CD4-positive, alpha-beta T cell treated with Interleukin-15 for 4 hours (primary cell): ENCODE results near the gene MTR.
A peak's percentile ranks its signal among the peaks of the same experiment; 100 is the strongest.

Source experiments
- DNase-seq: peaks from one replicate; pipeline ENCODE4 v3.0.0-alpha.2; 2020; ENCODE audit warnings: low spot score

MTR gene

GRCh38 chr1:236795035-236795756, at the start of gene MTR:
Gene MTR (plus strand): TSS chr1:236795292. CDS start chr1:236795704, 412 bp downstream.
- DNase-seq, result peak; percentile 98

- no peak for DNase-seq
Measured at GRCh38 chr1:236746785-236747184, 48.3 kb upstream of the MTR start.

GRCh38 chr1:236747311-236747985, 47.6 kb upstream of the MTR start:
- DNase-seq, result no peak

- no peak for DNase-seq
Measured at GRCh38 chr1:236748268-236748870, 46.7 kb upstream of the MTR start.

- DNase-seq, result no peak
Measured at GRCh38 chr1:236750928-236751327, 44.2 kb upstream of the MTR start.

GRCh38 chr1:236751385-236751784, 43.7 kb upstream of the MTR start:
- DNase-seq, result no peak

GRCh38 chr1:236751935-236752334, 43.2 kb upstream of the MTR start:
- no peak for DNase-seq

- no peak for DNase-seq
Measured at GRCh38 chr1:236753516-236753915, 41.6 kb upstream of the MTR start.

GRCh38 chr1:236753964-236754363, 41.1 kb upstream of the MTR start:
- DNase-seq, result no peak

- no peak for DNase-seq
Measured at GRCh38 chr1:236754525-236755210, 40.4 kb upstream of the MTR start.

- DNase-seq, result no peak
Measured at GRCh38 chr1:236757640-236758039, 37.5 kb upstream of the MTR start.

- DNase-seq, result peak; percentile 38
Measured at GRCh38 chr1:236759252-236759859, 35.7 kb upstream of the MTR start.

GRCh38 chr1:236760480-236760879, 34.6 kb upstream of the MTR start:
- DNase-seq, result no peak

- DNase-seq, result no peak
Measured at GRCh38 chr1:236760986-236761385, 34.1 kb upstream of the MTR start.

- no peak for DNase-seq
Measured at GRCh38 chr1:236761397-236762132, 33.5 kb upstream of the MTR start.

GRCh38 chr1:236762410-236762809, 32.7 kb upstream of the MTR start:
- no peak for DNase-seq

- DNase-seq, result no peak
Measured at GRCh38 chr1:236765831-236766230, 29.3 kb upstream of the MTR start.

- DNase-seq, result no peak
Measured at GRCh38 chr1:236766506-236766905, 28.6 kb upstream of the MTR start.

GRCh38 chr1:236767276-236767675, 27.8 kb upstream of the MTR start:
- no peak for DNase-seq

- DNase-seq, result no peak
Measured at GRCh38 chr1:236768601-236769000, 26.5 kb upstream of the MTR start.

- DNase-seq, result no peak
Measured at GRCh38 chr1:236773919-236774318, 21.2 kb upstream of the MTR start.

GRCh38 chr1:236774926-236775325, 20.2 kb upstream of the MTR start:
- no peak for DNase-seq
